GM19193 (cell line): ENCODE measurements around the gene CLCN7.

Source experiments
- POLR2A ChIP-seq: IDR thresholded peaks from 4 replicates; pipeline ENCODE4 v1.6.1; 2011; ENCODE audit not compliant: insufficient read depth, insufficient read length; ENCODE audit errors: extremely low read depth

CLCN7 gene

DNA sequence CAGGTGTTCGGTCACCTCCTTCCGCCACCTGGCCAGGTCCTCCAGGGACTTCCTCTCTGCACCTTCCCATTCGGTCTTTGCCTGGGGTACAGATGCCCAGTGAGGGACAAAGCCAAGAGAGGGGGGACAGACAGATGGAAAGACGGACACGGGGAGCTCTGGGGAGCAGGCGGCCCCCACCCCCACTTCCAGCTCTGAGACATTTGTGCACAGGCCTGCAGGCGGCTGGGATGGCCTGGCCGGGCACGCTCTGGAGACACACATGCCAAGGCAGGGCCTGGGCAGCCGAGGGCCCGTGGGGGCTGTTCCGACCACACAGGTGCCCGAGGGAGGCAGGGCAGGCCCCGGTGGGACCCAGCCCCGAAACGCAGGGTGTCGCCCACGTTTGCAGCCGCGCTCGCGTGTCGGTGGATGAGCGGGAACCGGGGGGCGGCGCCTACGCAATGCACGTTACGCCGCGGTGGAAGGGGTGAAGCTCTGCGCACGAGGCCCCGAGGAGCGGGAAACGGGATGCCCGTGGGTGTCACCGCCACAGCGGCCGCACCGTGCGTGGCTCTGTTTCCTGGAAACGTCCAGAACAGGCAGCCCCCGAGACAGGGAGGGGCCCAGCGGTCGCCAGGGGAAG is 38.0 kb downstream of the CLCN7 start:
- no peak for TF ChIP-seq POLR2A

DNA sequence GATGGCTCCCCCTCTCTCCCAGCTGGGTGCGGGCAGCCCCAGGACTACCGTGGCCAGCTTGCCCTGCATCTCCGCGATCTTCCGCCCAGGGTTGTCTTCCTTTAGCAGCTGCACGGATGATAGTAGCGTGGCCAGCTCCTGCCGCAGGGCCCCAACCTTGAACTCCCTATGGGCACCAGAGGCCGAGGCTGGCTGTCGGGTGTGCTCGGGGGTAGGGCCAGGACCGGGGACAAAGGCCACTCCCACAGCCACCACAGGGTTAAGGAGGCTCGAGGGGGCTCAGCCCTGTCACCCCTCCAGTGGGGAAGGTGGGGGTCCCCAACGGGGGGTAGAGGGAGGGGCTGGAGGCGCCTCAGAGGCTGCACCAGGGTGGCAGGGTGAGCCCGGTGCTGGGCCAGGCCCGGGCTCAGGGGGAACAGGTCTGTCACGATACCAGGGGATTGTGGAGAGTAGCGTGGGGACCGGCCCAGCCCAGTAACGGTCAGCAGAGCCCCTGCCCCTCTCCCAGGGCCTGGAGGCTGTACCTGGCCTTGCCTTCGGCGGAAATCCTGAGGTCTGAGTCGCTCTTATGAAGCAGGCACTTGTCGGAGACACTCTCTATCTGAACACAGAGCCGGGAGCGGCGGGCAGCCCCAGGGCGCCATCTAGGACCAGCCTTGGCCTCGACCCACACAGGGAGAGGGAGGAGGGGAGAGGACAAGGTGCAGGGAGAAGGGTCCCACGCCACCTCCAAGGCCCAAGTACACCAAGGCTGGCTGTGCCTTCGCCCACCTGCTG is 38.7 kb downstream of the CLCN7 start:
- no peak for TF ChIP-seq POLR2A

DNA sequence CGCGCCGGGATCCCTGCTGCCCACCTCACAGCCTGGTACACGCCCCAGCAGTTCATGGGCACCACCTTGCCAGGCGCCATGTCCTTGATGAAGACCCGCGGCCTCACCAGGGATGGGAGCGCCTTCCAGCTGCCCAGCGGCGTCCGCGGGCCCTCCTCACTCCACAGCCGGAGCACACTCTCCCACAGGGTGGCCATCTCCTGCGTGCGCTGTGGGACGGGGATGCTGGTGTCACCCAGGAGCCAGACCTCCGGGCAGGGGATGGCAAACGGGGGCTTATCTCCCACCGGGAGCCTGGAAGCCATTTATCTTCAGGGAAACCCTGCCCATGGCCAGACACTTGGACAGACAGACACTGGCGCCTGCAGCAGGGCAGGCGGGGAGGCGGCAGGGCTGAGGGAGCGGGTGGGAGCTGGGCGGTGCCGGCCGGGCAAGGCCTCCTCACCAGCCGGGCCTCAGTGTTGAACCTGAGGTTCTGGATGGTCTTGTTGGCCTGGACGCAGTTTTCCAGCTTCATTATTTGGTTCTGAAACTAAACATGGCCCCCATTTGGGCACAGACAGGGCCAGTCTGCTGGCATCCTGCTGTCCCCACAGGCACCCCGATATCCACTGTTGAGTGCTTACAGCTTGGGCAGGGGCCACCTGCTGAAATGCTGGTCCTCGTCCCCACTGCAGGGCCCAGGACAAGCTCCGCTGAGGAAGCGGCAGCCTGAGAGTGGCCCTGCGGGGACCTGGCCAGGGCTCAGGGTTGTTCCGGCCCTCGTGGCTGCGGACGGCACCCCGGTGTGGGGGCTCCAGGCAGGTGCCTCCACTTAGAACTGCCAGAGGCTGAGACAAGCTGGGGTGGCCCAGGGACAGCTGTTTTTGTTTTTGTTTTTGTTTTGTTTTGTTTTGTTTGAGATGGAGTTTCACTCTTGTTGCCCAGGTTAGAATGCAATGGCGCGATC is 39.9 kb downstream of the CLCN7 start:
- no peak for TF ChIP-seq POLR2A

DNA sequence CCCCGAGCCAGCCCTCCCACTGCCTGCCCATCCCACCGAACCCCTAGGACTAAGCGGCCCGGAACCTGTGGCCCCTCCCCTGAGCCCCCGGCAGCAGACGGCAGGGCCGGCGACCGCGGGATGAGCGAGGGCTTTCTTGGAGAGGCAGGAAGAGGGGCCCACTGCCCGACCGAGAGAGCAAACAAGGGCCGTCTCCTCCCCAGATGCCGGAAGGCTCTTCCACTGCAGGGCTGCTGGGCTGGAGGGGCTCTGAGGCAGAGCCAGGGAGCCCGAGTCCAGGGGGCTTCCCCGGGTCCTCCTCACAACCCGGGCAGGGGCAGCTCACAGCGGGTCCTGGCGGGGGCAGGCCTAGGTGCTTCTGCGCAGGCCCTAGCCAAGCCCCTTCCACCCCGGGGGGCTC is 41.1 kb downstream of the CLCN7 start:
- TF ChIP-seq POLR2A = no peak

DNA sequence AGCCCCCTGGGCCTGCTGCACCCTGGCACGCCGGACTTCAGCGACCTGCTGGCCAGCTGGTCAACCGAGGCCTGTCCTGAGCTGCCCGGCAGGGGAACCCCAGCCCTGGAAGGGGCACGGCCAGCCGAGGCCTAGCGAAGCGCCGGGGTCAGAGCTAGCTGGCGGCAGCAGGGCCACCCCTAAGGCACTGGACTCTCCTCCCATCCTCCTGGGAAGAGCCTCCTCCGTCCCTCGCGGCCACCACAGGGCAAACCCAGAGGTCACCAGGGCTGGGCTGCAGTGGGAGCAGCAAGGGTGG is 41.6 kb downstream of the CLCN7 start:
- no peak for TF ChIP-seq POLR2A

DNA sequence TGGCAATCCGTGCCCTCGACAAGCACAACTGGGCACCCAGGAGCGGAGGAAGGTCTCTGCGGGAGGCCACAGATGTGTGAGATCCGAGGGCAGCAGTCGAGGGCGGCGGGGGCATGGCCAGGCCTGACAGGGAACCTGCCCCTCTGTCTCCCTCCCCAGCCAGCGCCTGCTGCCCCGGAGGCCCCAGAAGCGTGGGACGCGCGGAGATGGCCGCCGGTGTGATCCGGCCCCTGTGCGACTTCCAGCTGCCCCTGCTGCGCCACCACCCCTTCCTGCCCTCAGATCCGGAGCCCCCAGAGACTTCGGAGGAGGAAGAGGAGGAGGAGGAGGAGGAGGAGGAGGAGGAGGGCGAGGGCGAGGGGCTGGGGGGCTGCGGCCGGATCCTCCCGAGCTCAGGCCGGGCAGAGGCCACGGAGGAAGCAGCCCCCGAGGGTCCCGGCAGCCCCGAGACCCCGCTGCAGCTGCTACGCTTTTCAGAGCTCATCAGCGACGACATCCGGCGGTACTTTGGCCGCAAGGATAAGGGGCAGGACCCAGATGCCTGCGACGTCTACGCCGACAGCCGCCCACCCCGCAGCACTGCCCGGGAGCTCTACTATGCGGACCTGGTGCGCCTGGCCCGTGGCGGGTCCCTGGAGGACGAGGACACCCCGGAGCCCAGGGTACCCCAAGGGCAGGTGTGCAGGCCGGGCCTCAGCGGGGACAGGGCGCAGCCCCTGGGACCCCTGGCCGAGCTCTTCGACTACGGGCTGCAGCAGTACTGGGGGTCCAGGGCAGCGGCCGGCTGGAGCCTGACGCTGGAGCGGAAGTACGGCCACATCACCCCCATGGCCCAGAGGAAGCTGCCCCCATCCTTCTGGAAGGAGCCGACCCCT is 42.2 kb downstream of the CLCN7 start:
- no peak for TF ChIP-seq POLR2A

DNA sequence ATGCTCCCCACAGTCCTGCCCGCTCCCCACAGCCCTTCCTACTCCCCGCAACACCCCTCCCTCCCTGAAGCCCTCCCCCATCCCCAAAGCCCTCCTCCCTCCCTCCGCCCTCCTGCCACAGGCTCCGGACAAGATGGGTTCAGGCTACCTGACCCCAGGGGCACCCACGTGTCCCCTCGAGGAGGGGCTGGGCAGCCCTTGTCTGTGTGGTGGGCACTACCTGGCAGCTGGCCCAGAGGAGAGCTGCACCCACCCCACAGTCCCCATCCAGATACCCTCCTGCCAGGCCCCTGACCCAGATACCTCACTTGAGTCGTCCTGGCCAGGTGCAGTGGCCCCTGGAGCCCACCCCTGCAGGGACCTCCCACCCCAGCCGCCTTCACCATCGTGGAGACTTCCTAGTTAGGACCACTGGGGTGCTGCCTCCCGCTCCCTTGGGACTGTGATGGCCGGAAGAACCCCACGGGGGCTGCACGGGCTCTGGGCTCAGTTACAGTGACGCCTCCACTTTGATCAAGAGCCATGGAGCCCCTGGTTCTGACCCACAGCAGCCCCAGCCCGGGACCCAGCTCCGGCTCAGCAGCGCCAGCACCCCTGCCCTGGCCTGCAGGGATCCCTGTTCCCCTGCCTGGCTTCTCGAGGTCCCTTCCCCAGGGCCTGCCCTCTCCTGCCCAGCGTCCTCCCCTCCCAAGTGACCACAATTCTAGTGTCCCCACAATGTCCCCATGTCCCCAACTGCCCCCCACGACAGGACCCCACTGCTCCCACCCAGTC is 43.1 kb downstream of the CLCN7 start:
- no peak for TF ChIP-seq POLR2A

DNA sequence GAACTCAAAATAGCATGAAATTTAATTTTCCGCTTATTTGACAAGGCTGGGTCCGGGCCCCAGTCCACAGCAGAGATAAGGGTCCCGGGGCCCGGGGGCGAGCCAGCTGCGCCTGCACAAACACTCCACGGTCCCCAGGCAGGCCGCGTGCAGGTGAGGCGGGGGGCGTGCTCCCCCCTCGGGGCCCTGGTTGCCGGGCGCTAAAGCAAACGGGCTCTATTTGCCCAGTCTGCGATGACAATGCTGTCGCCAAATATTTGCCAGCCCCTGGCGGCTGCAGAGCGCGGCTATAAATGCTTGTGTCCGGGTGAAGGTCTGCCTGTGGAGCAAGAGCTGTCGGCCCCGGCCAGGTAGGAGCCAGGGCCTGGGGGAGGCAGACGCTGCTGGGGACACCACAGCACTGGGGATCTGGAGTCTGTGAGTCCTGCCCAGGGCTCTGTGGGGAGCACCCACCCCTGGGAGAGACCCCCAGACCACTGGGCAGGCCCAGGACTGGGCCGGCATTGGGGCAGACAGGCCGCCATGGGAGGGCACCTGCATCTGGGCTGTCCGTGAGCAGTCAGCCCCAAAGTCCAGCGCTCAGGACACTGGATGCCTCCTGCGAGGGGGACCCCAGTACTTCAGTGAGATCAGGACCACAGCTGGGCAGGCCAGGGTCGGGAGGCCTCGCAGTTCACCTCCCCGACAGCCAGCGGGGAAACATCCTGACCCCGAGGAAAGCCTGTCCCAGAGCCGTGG is 43.9 kb downstream of the CLCN7 start, which contains the start of gene PERCC1:
Gene PERCC1 (plus strand): TSS at position 320 of the 738 bp plus-strand sequence. CDS start 1,516 bp downstream, outside the sequence.
- TF ChIP-seq POLR2A = no peak

DNA sequence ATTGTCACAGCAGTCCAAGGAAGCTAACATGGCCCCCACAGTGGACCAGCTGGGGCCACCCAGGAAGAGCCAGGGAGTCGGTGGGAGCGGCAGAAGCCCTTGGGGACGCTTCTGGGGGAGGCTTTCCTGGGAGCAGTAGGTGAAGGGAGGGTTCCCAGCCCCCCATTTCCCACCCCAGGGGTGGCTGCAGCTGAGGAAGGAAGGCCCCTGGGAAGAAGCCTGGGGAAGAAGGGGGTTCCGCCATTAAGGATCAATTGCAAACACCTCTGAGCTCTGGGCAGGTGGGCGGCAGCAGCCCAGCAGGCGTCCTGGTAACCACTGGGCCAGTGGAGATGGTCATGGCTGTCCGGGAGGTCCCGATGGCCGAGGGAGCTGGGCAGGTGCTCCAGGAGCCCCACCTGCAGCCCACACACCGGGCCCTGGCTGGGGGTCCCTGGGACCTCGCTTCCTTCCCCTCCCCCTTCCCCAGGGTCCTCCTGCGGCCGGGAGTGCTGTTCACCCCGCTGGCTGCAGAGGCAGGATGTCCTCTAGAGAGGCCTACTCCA is 44.5 kb downstream of the CLCN7 start:
- no peak for TF ChIP-seq POLR2A

DNA sequence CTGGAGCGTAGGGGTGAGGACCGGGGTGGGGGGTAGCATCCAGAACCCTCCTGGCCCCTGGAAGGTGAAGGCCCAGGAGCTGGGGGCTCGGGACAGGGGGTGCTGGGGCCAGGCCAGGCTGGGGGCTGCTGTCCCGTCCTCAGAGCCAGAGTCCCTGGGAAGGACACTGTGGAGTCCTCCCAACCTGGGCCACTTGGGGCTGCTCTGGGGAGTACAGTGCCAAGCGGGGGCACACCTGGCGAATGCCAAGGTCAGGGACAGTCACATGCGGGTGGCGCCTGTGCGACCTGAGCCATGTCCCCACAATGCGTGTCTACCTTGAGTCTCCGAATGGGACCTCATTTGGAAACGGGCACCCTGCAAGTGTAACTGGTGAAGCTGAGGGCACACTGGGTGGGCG is 45.2 kb downstream of the CLCN7 start:
- TF ChIP-seq POLR2A = no peak

DNA sequence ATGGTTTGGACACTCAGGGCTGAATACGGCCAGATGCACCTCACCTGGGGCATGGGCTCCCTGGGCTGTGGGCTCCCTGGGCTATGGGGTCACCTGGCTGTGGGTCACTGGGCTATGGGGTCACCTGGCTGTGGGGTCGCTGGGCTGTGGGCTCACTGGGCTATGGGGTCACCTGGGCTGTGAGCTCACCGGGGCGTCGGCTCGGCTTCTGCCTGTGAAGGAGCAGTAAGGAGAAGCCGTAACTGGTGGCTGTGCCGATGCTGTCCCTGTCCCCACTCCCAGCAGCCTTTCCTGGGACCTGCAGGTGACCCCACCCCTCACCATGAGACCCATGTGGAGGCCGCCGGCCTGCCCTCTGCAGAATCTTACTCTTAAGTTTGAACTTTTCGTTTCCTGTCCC is 45.8 kb downstream of the CLCN7 start:
- no peak for TF ChIP-seq POLR2A

DNA sequence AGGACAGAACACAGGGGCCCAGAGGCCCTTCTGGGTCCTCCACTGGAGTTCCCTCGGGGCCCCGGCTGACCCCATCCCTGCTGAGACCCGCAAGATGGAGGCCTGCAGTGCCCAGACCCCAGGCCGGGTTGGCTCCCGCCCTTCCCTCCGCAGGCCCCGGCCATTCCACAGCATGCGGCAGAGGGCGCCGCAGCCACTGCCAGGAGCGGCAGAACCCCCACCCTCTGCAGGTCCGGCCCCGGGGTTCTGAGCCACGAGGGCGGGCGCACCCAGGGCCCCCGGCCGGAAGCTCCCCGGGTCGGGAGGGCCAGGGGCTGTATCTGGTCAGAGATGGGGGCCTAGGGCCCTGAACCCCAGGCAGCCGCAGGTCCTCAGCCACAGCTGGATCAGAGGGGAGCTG is 46.3 kb downstream of the CLCN7 start:
- TF ChIP-seq POLR2A = no peak
